ENCODE measurements around the gene ZNF185.

ZNF185 gene

GRCh38 chrX:152899874-152900719 is 2.2 kb downstream of the ZNF185 start:
- H3K4me3 ChIP-seq (ENCODE audit: low read depth, low read length) = no peak overlapping the region
- no peak for DNase-seq (ENCODE audit: low read depth)
- no peak for TF ChIP-seq CTCF (IDR thresholded peaks at IDR 0.05; ENCODE audit: low read depth, low read length, missing control alignments)

DNA sequence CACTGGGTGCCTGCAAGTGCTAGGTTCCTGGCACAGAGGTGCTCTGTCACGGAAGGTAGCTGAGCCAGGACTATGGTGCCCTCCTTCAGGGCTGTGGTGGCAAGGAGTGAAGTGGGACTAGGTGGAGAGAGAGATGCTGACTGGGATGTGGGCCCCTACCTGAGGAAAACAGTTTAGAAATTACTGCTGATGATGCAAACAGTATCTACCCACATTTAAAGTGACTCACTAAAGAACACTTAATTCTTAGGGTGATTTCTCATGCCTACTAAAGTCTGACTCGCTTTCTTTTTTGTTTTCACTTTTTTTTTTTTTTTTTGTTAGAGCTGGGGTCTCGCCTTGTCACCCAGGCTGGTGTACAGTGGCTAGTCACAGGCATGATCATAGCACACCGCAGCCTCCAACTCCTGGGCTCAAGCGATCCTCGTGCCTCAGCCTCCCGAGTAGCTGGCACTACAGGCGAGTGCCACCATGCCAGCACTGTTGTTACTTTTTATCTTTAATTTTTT is 3.1 kb downstream of the ZNF185 start:
- no peak overlapping the region for H3K4me3 ChIP-seq (ENCODE audit: low read depth, low read length)
- DNase-seq (ENCODE audit: low read depth) = no peak
- no peak for TF ChIP-seq CTCF (IDR thresholded peaks at IDR 0.05; ENCODE audit: low read depth, low read length, missing control alignments)

DNA sequence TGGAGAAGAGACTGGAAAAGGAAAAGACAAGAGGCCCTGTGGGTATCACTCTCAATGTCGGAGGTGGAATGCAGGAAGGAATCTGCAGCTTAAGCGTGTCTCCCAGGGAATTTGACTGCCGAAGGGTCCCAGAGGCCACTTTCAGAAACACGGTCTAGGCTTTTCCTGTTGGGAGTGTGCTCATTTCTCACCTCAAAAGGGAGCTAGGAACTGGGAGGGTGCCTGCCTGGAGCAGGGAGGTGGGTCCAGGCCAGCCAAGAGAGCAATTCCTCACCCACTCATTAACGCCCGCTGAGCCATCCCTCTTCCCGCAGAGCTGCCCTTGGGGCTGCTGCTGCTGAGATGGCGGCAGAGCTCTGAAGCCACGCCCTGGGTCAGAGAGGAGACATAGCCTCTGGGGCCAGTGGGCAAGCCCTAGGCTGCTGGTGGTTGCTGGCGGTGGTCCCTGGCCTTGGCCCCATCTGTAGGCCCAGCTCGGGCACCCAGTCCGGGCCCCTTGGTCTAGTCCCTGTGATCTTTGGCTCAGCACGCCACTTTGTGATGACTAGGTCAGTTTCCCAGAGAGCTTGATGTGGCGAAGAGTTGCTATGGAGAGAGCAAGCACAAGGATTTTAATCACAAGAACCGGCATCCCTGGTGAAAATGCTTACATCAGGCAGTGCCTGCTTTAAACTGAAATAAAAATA is 4.1 kb downstream of the ZNF185 start:
- no peak overlapping the region for H3K4me3 ChIP-seq (ENCODE audit: low read depth, low read length)
- DNase-seq (ENCODE audit: low read depth) = no peak
- no peak for TF ChIP-seq CTCF (IDR thresholded peaks at IDR 0.05; ENCODE audit: low read depth, low read length, missing control alignments)

DNA sequence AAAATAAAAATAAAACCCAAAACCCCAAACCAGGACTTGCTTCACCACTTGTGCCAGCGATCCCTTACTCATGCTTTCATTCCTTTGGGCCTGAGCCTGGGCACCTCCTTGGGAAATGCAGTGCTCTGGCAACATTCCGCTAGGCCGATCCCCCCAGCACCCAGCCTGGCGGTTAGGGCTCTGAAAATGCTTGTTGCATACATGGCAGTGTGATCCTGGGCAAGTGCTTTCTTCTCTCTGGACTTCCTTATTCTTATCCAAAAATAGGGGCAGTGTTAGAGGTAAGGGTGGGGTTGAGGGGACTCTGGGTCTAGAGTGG is 4.6 kb downstream of the ZNF185 start:
- no peak for TF ChIP-seq CTCF (IDR thresholded peaks at IDR 0.05; ENCODE audit: low read depth, low read length, missing control alignments)
- no peak overlapping the region for H3K4me3 ChIP-seq (ENCODE audit: low read depth, low read length)
- no peak for DNase-seq (ENCODE audit: low read depth)

GRCh38 chrX:152903589-152903988 is 5.7 kb downstream of the ZNF185 start:
- DNase-seq (ENCODE audit: low read depth) = no peak
- no peak overlapping the region for H3K4me3 ChIP-seq (ENCODE audit: low read depth, low read length)
- no peak for TF ChIP-seq CTCF (IDR thresholded peaks at IDR 0.05; ENCODE audit: low read depth, low read length, missing control alignments)

DNA sequence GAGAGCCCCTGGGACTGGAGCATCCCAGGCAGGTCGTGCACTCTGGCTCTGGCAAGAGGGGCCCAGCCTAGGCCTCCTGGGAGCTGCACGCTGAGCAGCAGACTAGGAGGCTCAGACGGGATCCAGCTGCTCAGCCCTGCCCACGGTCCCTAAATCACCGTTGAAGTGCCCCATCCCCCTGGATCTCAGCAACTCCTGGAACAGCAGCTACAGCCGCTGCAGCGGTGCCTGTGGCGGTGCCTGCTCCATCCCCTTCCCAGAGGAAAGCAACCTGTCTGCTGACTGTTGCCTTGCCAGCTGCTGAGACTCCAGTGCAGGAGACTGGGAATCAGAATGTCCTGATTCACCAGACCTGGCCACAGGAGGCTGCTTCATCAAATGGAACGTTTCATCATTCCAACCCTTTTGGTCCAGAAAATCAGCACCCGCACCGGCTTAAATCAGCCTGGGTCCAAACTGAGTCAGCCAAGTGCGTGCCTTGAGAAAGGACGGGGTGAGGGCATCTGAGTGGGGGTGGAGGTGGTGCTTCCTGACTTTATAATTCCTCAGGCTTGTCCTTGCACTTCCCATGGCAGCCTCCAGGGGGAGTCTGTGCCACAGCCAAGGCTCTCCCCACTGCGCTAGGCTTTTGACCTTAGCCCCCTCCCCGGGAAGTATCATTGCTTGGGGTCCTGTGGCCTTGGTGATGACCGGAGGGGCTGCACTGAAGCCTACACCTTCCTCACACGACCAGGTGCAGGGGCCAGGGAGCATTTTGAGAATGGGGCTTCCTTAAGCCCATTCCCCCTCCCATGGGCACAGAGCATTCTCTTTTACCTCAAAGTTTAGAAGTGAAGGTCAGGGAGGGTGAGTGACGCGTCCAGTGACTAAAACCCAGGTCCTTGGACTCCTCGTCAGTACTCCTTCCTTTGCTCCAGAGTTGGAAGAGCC is 6.5 kb downstream of the ZNF185 start:
- no peak overlapping the region for H3K4me3 ChIP-seq (ENCODE audit: low read depth, low read length)
- TF ChIP-seq CTCF (IDR thresholded peaks at IDR 0.05; ENCODE audit: low read depth, low read length, missing control alignments) = peak; percentile 83
- no peak for DNase-seq (ENCODE audit: low read depth)

All from GM12864 (cell line).